ENCODE measurements around the gene SEC23B.
A peak's percentile ranks its signal among the peaks of the same experiment; 100 is the strongest.
"Not testable (repeated sequence)": the region's sequence is repeated elsewhere in the genome, so short reads cannot be mapped to it uniquely, and the experiment has no call there.

Gene SEC23B

GRCh38 chr20:18507218-18508191, at the start of gene SEC23B:
TSS of gene SEC23B (plus strand) at chr20:18507940. CDS start at chr20:18510836, 2,896 bp downstream.
- peak; percentile 96 for DNase-seq (ENCODE audit: low read depth)

DNA sequence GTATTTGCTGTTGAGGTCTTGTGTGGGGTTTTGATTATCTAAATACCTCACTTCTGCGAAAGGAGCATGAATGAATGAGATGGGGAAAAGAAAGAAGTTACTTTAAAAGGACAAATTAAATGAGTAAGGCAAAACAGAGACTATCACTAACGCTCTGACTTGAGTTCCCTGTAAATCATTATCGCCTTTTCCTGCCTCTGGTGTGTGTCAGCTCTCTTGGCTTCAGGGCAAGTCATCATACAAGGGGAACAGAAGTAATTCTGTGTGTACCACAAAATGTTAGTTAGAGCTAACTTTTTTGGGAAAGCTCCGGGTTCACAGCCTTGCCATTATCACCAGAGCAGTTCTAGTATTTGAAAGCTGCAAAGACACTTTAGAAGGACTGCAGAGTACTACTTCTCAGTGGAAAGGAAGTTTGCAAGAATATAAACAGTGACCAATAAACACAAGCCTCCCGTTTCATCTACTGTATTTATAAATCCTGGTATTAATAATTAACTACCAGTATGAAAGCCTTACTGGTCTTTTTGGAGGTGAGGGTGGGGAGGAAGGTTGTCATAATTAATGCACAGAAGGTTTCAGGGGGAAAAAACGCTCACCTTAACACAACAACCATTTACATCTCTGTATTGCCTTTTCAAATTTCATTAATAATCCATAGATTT, 42.1 kb upstream of the SEC23B start:
- no peak for DNase-seq (ENCODE audit: low read depth)

- DNase-seq (ENCODE audit: low read depth), result no peak
Measured at GRCh38 chr20:18466574-18466893, 41.2 kb upstream of the SEC23B start.

- peak; percentile 84 for DNase-seq (ENCODE audit: low read depth)
Measured at GRCh38 chr20:18466894-18467730, 40.6 kb upstream of the SEC23B start, which contains the start of the genes DZANK1 and POLR3F. TSS of gene DZANK1 (minus strand) at chr20:18467030. CDS start at chr20:18465358, 1,672 bp downstream. TSS of gene POLR3F (plus strand) at chr20:18467390. CDS start at chr20:18467507, 117 bp downstream.

GRCh38 chr20:18477218-18477617, 30.5 kb upstream of the SEC23B start:
- no peak for DNase-seq (ENCODE audit: low read depth)

DNA sequence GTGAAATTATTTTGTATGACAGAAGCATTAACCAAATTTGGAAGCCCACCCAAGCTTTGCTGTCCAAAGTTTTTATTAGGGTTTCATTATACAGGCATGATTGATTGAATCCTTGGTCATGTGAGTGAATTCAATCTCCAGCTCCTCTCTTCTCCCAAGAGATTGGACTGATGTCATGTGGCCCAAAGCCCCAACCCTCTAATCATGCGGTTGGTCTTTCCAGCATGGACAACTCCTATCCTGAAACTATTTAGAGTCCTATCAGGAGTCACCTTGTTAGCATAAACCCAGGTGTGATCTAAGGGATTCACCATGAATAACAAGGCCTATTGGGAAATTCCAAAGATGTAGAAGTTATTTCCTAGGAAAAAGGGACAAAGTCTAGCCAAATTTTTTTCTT, 29.9 kb upstream of the SEC23B start:
- DNase-seq (ENCODE audit: low read depth), result no peak

DNA sequence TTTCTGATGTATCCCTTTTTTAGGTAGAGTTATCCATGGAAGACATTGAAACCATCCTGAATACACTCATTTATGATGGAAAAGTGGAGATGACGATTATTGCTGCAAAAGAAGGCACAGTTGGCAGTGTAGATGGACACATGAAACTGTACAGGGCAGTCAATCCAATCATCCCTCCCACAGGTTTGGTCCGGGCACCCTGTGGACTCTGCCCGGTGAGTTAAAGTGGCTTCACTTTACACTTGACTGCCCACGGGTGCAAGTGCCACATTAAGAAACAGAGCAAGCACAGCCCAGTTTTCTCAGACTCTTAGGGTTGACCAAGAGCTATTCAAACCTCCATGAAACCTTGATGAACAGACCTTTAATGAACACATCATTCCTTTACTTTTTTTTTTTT, 26.1 kb upstream of the SEC23B start:
- no peak for DNase-seq (ENCODE audit: low read depth)

GRCh38 chr20:18488301-18488700, 19.4 kb upstream of the SEC23B start:
- no peak for DNase-seq (ENCODE audit: low read depth)

- DNase-seq (ENCODE audit: low read depth), result no peak
Measured at GRCh38 chr20:18496042-18496441, 11.7 kb upstream of the SEC23B start.

DNA sequence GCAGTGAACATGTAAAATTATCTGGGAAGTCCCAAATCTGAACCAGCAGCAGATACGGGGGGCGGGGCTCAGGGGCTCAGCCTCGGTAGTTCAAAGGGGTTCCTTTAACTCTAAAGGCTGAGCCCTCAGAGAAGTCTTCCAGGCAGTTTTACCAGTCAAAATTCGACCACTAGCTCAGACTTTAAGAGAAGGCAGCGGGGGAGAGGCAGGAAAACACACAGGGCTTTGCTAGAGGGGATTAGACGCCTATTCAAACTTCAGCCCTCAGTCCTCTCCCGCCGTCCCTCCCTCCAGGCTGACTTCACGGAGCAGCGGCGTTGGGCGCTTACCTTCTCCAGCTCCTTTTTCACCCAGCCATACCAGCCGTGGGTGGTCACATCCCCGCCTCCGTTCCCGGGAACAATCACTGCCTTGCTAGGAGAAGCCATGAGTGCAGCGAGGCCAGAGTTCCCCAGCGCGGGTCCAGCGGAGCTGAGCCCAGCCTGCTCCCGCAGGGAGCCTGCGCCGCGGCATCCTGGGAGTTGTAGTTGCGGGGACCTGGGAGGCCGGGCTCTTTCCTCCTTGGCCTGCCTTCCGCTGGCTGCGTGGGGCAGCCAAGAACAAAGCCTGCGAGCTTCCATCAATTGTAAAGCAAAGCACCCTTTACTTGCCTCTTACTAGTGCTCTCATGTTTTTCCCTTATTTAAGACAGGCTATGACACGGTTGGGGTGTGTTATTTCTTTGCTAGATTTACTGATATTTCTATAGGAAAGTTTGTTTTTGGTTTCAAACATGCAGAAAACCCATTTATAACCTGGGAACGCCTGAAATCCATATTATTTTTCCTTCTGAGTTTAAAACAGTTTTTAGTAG, 10.8 kb upstream of the SEC23B start, which contains the start of gene RBBP9:
Gene RBBP9, minus strand, starts transcription at position 486 of the 853 bp plus-strand sequence. Its CDS starts 58 bp downstream, at position 428.
- peak; percentile 50 for DNase-seq (ENCODE audit: low read depth)

- no peak for DNase-seq (ENCODE audit: low read depth)
Measured at GRCh38 chr20:18497603-18498002, 10.1 kb upstream of the SEC23B start.

DNA sequence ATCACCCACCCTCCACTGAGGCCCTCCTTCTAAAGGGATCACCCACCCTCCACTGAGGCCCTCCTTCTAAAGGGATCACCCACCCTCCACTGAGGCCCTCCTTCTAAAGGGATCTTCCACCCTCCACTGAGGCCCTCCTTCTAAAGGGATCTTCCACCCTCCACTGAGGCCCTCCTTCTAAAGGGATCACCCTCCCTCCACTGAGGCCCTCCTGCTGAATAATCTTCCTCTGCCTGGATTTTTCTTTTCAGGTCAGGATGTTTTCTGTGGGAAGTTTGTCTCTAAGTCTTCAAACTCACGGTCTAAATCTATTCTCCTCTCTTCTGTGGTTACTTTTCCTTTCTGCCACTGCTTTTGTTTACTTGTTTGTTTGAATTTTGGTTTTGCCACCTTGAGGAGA, 6.1 kb upstream of the SEC23B start:
- not testable (repeated sequence) for DNase-seq (ENCODE audit: low read depth)

- no peak for DNase-seq (ENCODE audit: low read depth)
Measured at GRCh38 chr20:18504479-18505060, 3.2 kb upstream of the SEC23B start.

DNA sequence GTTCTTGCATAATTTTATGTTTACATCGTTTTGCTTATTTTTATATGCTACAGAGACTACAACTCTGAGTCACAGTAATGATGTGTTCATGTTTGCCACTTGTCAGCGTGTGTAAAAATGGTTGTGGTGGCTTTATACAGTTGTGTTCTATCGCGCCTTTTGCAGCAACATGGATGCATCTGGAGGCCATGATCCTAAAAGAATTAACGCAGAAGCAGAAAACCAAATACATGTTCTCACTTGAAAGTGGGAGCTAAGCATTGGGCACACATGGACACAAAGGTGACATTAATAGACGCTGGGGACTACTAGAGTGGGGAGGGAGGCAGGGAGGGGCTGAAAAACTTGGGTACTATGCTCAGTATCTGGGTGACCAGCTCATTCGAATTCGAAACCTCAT, 996 bp upstream of the SEC23B start:
- DNase-seq (ENCODE audit: low read depth), result no peak

GRCh38 chr20:18511571-18511970, 3.8 kb downstream of the SEC23B start:
- DNase-seq (ENCODE audit: low read depth), result no peak

GRCh38 chr20:18513208-18513607, 5.5 kb downstream of the SEC23B start:
- no peak for DNase-seq (ENCODE audit: low read depth)

DNA sequence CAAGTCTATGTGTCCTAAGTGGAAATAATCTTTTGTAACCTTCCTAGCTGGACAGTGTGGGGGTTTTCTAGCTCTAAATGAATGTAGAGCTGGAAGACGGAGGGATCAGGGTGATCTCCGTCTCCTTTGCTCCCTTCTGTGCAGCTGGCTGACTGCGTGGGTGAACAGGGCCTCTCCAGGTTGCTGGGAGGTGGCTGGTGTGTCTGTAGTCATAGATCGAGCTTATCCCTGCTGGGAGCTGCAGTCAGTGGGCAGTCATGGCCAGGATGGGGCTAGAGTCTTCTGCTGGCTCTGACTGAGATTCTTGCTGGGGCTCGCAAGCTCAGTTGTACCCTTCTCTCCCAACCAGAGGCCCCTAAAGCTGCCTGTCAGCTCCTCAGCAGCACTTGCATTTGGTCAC, 6.4 kb downstream of the SEC23B start:
- DNase-seq (ENCODE audit: low read depth), result no peak

DNA sequence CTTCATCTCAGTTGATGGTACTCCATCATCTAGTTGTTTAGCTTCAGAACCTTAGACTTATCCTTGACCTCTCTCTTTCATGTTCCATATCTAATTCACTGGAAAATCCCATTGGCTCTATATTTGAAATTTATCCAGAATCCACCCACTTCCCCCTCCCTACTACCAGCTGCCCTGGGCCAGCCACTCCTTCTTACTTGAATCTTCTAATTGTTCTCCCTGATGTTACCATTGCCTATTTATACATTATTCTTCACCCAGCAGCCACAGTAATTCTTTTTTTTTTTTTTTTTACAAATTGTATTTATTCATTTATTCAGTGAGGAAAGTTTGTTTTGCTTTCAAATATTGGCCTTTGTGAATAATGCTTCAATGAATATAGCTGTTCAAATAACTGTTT, 8.2 kb downstream of the SEC23B start:
- no peak for DNase-seq (ENCODE audit: low read depth)

- not testable (repeated sequence) for DNase-seq (ENCODE audit: low read depth)
Measured at GRCh38 chr20:18522066-18522465, 14.3 kb downstream of the SEC23B start.

- no peak for DNase-seq (ENCODE audit: low read depth)
Measured at GRCh38 chr20:18523066-18523465, 15.3 kb downstream of the SEC23B start.

DNA sequence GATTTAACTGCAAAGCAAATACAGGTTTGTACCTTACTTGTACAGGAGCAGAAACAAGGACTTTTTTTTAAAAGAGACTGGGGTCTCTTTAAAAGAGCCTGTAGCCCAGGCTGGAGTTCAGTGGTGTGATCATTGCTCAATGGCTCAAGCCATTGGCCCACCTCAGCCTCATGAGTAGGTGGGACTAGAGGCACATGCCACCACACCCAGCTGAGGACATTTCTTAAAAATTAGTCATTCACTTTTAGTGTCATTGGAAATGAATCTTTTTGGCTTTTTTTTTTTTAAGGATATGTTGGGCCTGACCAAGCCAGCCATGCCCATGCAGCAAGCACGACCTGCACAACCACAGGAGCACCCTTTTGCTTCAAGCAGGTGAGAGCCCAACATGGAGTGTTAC, 16.9 kb downstream of the SEC23B start:
- DNase-seq (ENCODE audit: low read depth), result no peak
